GM23248 (cell line): ENCODE results near the gene GTF3C5.

Experiments used
- EZH2 ChIP-seq: fragments of 200-600 bp; sonication (generic); IDR thresholded peaks from 2 replicates; pipeline ENCODE4 v1.6.1; 2018; ENCODE audit warnings: antibody characterized with exemption, mild to moderate bottlenecking; ENCODE audit not compliant: insufficient read depth, poor library complexity, severe bottlenecking
- EZH2phosphoT487 ChIP-seq: fragments of 200-600 bp; sonication (generic); IDR thresholded peaks from 2 replicates; pipeline ENCODE4 v1.6.1; 2018; ENCODE audit warnings: antibody characterized with exemption, moderate library complexity, mild to moderate bottlenecking, low read depth; ENCODE audit not compliant: insufficient read depth

GRCh38 chr9:133054194-133054890 is 23.5 kb downstream of the GTF3C5 start:
- no peak for TF ChIP-seq EZH2
- TF ChIP-seq EZH2phosphoT487, result no peak
